Kidney epithelial cell (primary cell): Measurements from ENCODE around the gene ADRB1. TPM values are rescaled to one million over a fixed set of nuclear protein-coding genes. Genes with fewer than 3 reads are reported as not detected.

Experiments
- DNase-seq: peaks from one replicate; pipeline ENCODE4 v3.0.0-alpha.2; 2010; ENCODE audit warnings: low read depth
- H3K27me3 ChIP-seq: 2 replicates; pipeline ENCODE4 v1.6.0; 2011; ENCODE audit warnings: low read length; ENCODE audit not compliant: control insufficient read depth, insufficient read depth
- H3K36me3 ChIP-seq: 2 replicates; pipeline ENCODE4 v1.5.1; 2011; ENCODE audit warnings: low read length; ENCODE audit not compliant: control insufficient read depth, insufficient read depth
- H3K4me3 ChIP-seq: 2 replicates; pipeline ENCODE4 v1.5.1; 2011; ENCODE audit warnings: low read depth, mild to moderate bottlenecking, control low read depth, low read length
- total RNA-seq: library from RNA; depleted of rRNA; stranded (reverse); fragments of >200 nt; gene quantifications from 2 replicates; pipeline ENCODE4 v1.2.3, GENCODE V29; 2015
- TF ChIP-seq, protein P1 (sequence below): IDR thresholded peaks from 2 replicates; pipeline ENCODE4 v1.5.1; 2011; ENCODE audit warnings: mild to moderate bottlenecking, moderate library complexity, low read length, control low read depth, inconsistent platforms; ENCODE audit not compliant: insufficient read depth, poor library complexity, severe bottlenecking

Gene ADRB1
- total RNA-seq, 1 donor from 2014 or later, result 0.04 TPM

DNA sequence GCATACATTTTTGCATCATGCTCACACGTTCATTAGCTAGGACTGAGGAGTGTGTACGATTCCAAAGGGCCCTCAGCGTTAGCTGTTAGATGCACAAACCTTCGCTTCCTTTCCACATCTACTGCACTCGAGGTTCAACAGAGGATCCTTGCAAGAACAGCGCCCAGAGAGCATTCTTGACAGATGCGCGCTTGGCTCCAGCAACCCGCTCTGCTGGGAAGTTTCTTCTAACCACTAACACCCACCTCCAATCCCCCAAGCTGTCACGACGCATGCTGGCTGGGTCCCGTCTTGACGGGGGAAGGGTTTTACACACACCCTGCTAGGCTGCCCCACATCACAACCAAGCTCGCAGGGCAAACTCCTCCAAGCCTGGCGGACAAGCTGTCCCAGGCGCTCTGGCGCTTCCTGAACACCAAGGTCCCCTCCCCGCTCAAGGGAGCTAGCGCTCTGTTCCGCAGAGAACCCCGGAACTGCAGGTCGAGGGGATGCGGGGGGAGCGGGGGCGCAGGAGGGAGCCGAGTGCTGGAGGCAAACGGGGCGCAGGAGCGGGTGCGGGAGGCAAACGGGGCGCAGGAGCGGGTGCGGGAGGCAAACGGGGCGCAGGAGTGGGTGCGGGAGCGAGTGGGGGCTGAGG is 653 bp upstream of the ADRB1 start:
- Histone ChIP-seq H3K36me3 (no peaks in the 10 kb centered on the region), H3K4me3 (peak overlapping the region; percentile 45), H3K27me3 (peaks cover 33% of the 10 kb centered on the region)
- TF ChIP-seq, protein P1, sequence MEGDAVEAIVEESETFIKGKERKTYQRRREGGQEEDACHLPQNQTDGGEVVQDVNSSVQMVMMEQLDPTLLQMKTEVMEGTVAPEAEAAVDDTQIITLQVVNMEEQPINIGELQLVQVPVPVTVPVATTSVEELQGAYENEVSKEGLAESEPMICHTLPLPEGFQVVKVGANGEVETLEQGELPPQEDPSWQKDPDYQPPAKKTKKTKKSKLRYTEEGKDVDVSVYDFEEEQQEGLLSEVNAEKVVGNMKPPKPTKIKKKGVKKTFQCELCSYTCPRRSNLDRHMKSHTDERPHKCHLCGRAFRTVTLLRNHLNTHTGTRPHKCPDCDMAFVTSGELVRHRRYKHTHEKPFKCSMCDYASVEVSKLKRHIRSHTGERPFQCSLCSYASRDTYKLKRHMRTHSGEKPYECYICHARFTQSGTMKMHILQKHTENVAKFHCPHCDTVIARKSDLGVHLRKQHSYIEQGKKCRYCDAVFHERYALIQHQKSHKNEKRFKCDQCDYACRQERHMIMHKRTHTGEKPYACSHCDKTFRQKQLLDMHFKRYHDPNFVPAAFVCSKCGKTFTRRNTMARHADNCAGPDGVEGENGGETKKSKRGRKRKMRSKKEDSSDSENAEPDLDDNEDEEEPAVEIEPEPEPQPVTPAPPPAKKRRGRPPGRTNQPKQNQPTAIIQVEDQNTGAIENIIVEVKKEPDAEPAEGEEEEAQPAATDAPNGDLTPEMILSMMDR, result no peak
- DNase-seq, result no peak

DNA sequence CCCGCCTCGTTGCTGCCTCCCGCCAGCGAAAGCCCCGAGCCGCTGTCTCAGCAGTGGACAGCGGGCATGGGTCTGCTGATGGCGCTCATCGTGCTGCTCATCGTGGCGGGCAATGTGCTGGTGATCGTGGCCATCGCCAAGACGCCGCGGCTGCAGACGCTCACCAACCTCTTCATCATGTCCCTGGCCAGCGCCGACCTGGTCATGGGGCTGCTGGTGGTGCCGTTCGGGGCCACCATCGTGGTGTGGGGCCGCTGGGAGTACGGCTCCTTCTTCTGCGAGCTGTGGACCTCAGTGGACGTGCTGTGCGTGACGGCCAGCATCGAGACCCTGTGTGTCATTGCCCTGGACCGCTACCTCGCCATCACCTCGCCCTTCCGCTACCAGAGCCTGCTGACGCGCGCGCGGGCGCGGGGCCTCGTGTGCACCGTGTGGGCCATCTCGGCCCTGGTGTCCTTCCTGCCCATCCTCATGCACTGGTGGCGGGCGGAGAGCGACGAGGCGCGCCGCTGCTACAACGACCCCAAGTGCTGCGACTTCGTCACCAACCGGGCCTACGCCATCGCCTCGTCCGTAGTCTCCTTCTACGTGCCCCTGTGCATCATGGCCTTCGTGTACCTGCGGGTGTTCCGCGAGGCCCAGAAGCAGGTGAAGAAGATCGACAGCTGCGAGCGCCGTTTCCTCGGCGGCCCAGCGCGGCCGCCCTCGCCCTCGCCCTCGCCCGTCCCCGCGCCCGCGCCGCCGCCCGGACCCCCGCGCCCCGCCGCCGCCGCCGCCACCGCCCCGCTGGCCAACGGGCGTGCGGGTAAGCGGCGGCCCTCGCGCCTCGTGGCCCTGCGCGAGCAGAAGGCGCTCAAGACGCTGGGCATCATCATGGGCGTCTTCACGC is 825 bp downstream of the ADRB1 start:
- no peak overlapping the region for H3K4me3 ChIP-seq
- H3K36me3 ChIP-seq, result no peaks in the 10 kb centered on the region
- TF ChIP-seq, protein P1, result no peak
- peaks cover 35% of the 10 kb centered on the region for H3K27me3 ChIP-seq
- no peak for DNase-seq

DNA sequence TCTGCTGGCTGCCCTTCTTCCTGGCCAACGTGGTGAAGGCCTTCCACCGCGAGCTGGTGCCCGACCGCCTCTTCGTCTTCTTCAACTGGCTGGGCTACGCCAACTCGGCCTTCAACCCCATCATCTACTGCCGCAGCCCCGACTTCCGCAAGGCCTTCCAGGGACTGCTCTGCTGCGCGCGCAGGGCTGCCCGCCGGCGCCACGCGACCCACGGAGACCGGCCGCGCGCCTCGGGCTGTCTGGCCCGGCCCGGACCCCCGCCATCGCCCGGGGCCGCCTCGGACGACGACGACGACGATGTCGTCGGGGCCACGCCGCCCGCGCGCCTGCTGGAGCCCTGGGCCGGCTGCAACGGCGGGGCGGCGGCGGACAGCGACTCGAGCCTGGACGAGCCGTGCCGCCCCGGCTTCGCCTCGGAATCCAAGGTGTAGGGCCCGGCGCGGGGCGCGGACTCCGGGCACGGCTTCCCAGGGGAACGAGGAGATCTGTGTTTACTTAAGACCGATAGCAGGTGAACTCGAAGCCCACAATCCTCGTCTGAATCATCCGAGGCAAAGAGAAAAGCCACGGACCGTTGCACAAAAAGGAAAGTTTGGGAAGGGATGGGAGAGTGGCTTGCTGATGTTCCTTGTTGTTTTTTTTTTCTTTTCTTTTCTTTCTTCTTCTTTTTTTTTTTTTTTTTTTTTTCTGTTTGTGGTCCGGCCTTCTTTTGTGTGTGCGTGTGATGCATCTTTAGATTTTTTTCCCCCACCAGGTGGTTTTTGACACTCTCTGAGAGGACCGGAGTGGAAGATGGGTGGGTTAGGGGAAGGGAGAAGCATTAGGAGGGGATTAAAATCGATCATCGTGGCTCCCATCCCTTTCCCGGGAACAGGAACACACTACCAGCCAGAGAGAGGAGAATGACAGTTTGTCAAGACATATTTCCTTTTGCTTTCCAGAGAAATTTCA is 1.7 kb downstream of the ADRB1 start:
- no peak for DNase-seq
- Histone ChIP-seq H3K27me3 (peaks cover 33% of the 10 kb centered on the region), H3K4me3 (no peak overlapping the region), H3K36me3 (no peaks in the 10 kb centered on the region)
- TF ChIP-seq, protein P1, result no peak

DNA sequence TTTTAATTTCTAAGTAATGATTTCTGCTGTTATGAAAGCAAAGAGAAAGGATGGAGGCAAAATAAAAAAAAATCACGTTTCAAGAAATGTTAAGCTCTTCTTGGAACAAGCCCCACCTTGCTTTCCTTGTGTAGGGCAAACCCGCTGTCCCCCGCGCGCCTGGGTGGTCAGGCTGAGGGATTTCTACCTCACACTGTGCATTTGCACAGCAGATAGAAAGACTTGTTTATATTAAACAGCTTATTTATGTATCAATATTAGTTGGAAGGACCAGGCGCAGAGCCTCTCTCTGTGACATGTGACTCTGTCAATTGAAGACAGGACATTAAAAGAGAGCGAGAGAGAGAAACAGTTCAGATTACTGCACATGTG is 2.4 kb downstream of the ADRB1 start:
- Histone ChIP-seq H3K4me3 (no peak overlapping the region), H3K36me3 (no peaks in the 10 kb centered on the region), H3K27me3 (peaks cover 32% of the 10 kb centered on the region)
- TF ChIP-seq, protein P1, result no peak
- DNase-seq, result no peak

DNA sequence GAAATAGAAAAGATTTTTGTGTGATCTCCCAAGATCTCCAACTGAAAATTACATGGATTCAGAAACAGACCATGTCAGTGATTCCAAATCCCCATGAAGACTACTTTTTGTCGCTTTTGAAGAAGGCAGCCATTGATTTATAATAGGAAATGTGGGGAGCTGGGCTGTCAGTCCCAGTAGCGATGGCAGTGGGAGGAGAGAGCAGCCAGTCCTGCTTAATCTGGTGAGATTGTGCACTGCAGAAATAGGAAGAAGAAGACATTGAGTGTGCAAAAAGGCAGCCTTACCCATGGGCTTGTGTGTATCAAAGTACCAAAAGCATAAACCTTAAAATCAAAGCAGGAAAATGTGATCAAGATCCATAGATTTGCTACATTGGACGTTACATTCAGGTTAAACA is 4.8 kb downstream of the ADRB1 start:
- TF ChIP-seq, protein P1, result no peak
- Histone ChIP-seq H3K4me3 (no peak overlapping the region), H3K36me3 (no peaks in the 10 kb centered on the region), H3K27me3 (peaks cover 24% of the 10 kb centered on the region)
- DNase-seq, result no peak
